Neural cell (in vitro differentiated cells): ENCODE data around the gene PLIN4. TPM values are rescaled to one million over a fixed set of nuclear protein-coding genes. Genes with fewer than 3 reads are reported as not detected.

ENCODE experiments used
- H2AFZ ChIP-seq: fragments of 200-600, 300-800 bp; sonication (generic), shearing (Covaris generic); 2 replicates; pipeline ENCODE4 v1.6.0; 2014; ENCODE audit warnings: low read depth, mild to moderate bottlenecking, antibody characterized with exemption, low read length, moderate library complexity
- H3F3A ChIP-seq: fragments of 200-600 bp; shearing (Covaris generic); 2 replicates; pipeline ENCODE4 v1.6.1; 2016; ENCODE audit warnings: mild to moderate bottlenecking, moderate library complexity, mixed read lengths, antibody characterized with exemption, low read length; ENCODE audit not compliant: insufficient read depth, poor library complexity, severe bottlenecking
- H3K27ac ChIP-seq: fragments of 200-600, 300-800 bp; sonication (generic), shearing (Covaris generic); 2 replicates; pipeline ENCODE4 v1.5.1; 2014; ENCODE audit warnings: mild to moderate bottlenecking, low read length, moderate library complexity
- H3K27me3 ChIP-seq: fragments of 300-800, 200-600 bp; sonication (generic), shearing (Covaris generic); 2 replicates; pipeline ENCODE4 v1.6.0; 2014; ENCODE audit warnings: mild to moderate bottlenecking, low read depth, low read length, moderate library complexity; ENCODE audit not compliant: insufficient read depth
- H3K36me3 ChIP-seq: fragments of 300-800, 200-600 bp; sonication (generic), shearing (Covaris generic); 2 replicates; pipeline ENCODE4 v1.5.1; 2014; ENCODE audit warnings: mild to moderate bottlenecking, antibody characterized with exemption, low read length, moderate library complexity; ENCODE audit not compliant: insufficient read depth
- H3K4me2 ChIP-seq: fragments of 300-800, 200-600 bp; sonication (generic), shearing (Covaris generic); 2 replicates; pipeline ENCODE4 v1.6.0; 2014; ENCODE audit warnings: mild to moderate bottlenecking, low read length
- H3K4me3 ChIP-seq: fragments of 300-800, 200-600 bp; sonication (generic), shearing (Covaris generic); 2 replicates; pipeline ENCODE4 v1.5.1; 2014; ENCODE audit warnings: mild to moderate bottlenecking, low read length, moderate library complexity
- H3K79me2 ChIP-seq: fragments of 200-600 bp; shearing (Covaris generic); replicated peaks from 2 replicates; pipeline ENCODE4 v1.6.0; 2014; ENCODE audit warnings: mild to moderate bottlenecking, low read length, moderate library complexity; ENCODE audit not compliant: insufficient read depth
- H3K9ac ChIP-seq: fragments of 300-800, 200-600 bp; sonication (generic), shearing (Covaris generic); 2 replicates; pipeline ENCODE4 v1.6.1; 2016; ENCODE audit warnings: mild to moderate bottlenecking, low read length, mixed read lengths
- H3K9me2 ChIP-seq: fragments of 200-600 bp; shearing (Covaris generic); 2 replicates; pipeline ENCODE4 v1.6.1; 2016; ENCODE audit warnings: mild to moderate bottlenecking, low read length, mixed read lengths; ENCODE audit not compliant: insufficient read depth
- H3K9me3 ChIP-seq: fragments of 200-600, 300-800 bp; sonication (generic), shearing (Covaris generic); 2 replicates; pipeline ENCODE4 v1.6.1; 2016; ENCODE audit warnings: mild to moderate bottlenecking, mixed run types, low read length, moderate library complexity, mixed read lengths
- H4K20me1 ChIP-seq: fragments of 200-600 bp; shearing (Covaris generic); 2 replicates; pipeline ENCODE4 v1.6.1; 2016; ENCODE audit warnings: mild to moderate bottlenecking, mixed run types; ENCODE audit not compliant: insufficient read depth
- CTCF ChIP-seq: fragments of 450-650 bp; IDR thresholded peaks from 2 replicates; pipeline ENCODE4 v1.5.1; 2014; ENCODE audit warnings: antibody characterized with exemption, mild to moderate bottlenecking, moderate library complexity; ENCODE audit not compliant: poor library complexity, severe bottlenecking
- EP300 ChIP-seq: fragments of 450-650 bp; conservative IDR thresholded peaks from 2 replicates; pipeline ENCODE4 v1.6.1; 2014; ENCODE audit warnings: antibody characterized with exemption, mild to moderate bottlenecking, moderate library complexity; ENCODE audit not compliant: poor library complexity, severe bottlenecking
- EZH2 ChIP-seq: fragments of 200-600, 300-800 bp; shearing (Covaris generic), sonication (generic); IDR thresholded peaks from 2 replicates; pipeline ENCODE4 v1.6.1; 2014; ENCODE audit warnings: antibody characterized with exemption, low read length, borderline replicate concordance, mild to moderate bottlenecking; ENCODE audit not compliant: insufficient read depth, poor library complexity, severe bottlenecking
- MXI1 ChIP-seq: fragments of 450-650 bp; conservative IDR thresholded peaks from 2 replicates; pipeline ENCODE4 v1.6.1; 2014; ENCODE audit warnings: antibody characterized with exemption, mild to moderate bottlenecking; ENCODE audit not compliant: poor library complexity, severe bottlenecking
- POLR2AphosphoS5 ChIP-seq: IDR thresholded peaks from 2 replicates; pipeline ENCODE4 v1.6.1; 2012
- RAD21 ChIP-seq: fragments of 450-650 bp; conservative IDR thresholded peaks from 2 replicates; pipeline ENCODE4 v1.6.1; 2014; ENCODE audit warnings: antibody characterized with exemption, mild to moderate bottlenecking, moderate library complexity
- REST ChIP-seq: IDR thresholded peaks from 2 replicates; pipeline ENCODE4 v1.6.1; 2012; ENCODE audit warnings: borderline replicate concordance
- SMC3 ChIP-seq: fragments of 450-650 bp; conservative IDR thresholded peaks from 2 replicates; pipeline ENCODE4 v1.6.1; 2014; ENCODE audit warnings: antibody characterized with exemption, mild to moderate bottlenecking, moderate library complexity; ENCODE audit not compliant: poor library complexity
- TAF1 ChIP-seq: IDR thresholded peaks from 2 replicates; pipeline ENCODE4 v1.6.1; 2012; ENCODE audit warnings: low read depth
- polyA plus RNA-seq: library from polyadenylated mRNA; depleted of rRNA; stranded (reverse); fragments of >200 nt; gene quantifications from 2 replicates; pipeline ENCODE4 v1.2.3, GENCODE V29; 2014

Gene PLIN4
- polyA plus RNA-seq, 1 donor from 2014 or later = not detected

- no peaks in the 10 kb centered on the region for H4K20me1 ChIP-seq
- no peak overlapping the region for H3K27ac ChIP-seq
- TF ChIP-seq TAF1 = no peak
- no peak for TF ChIP-seq EP300
- TF ChIP-seq EZH2 = no peak
- no peak for TF ChIP-seq POLR2AphosphoS5
- no peak for TF ChIP-seq RAD21
- TF ChIP-seq CTCF = no peak
- no peak for TF ChIP-seq SMC3
- TF ChIP-seq MXI1 = no peak
- TF ChIP-seq REST = no peak
- H3K79me2 ChIP-seq = no peaks in the 10 kb centered on the region
- no peaks in the 10 kb centered on the region for H3K27me3 ChIP-seq
- H3F3A ChIP-seq = no peaks in the 10 kb centered on the region
- H3K4me3 ChIP-seq = no peak overlapping the region
- H3K4me2 ChIP-seq = no peak overlapping the region
- H3K36me3 ChIP-seq = no peaks in the 10 kb centered on the region
- H3K9me2 ChIP-seq = no peaks in the 10 kb centered on the region
- no peaks in the 10 kb centered on the region for H3K9me3 ChIP-seq
- no peak overlapping the region for H3K9ac ChIP-seq
- no peak overlapping the region for H2AFZ ChIP-seq
These were observed 3.6 kb upstream of the PLIN4 start for GRCh38 chr19:4521888-4522242.

GRCh38 chr19:4521170-4521887 is 3.0 kb upstream of the PLIN4 start:
- Histone ChIP-seq H4K20me1 (no peaks in the 10 kb centered on the region), H3K27ac (no peak overlapping the region), H3K79me2 (no peaks in the 10 kb centered on the region), H3K9me2 (no peaks in the 10 kb centered on the region), H3K4me3 (no peak overlapping the region), H3K4me2 (no peak overlapping the region), H2AFZ (no peak overlapping the region), H3K9me3 (no peaks in the 10 kb centered on the region), H3K9ac (no peak overlapping the region), H3K36me3 (no peaks in the 10 kb centered on the region), H3K27me3 (no peaks in the 10 kb centered on the region), H3F3A (no peaks in the 10 kb centered on the region)
- TF ChIP-seq TAF1 = no peak
- TF ChIP-seq SMC3 = no peak
- no peak for TF ChIP-seq RAD21
- no peak for TF ChIP-seq MXI1
- TF ChIP-seq POLR2AphosphoS5 = no peak
- no peak for TF ChIP-seq REST
- no peak for TF ChIP-seq EZH2
- TF ChIP-seq EP300 = no peak
- TF ChIP-seq CTCF = no peak
